Stimulated activated effector memory CD8-positive, alpha-beta T cell treated with anti-CD3 and anti-CD28 coated beads, Interleukin-12 subunit alpha, Interleukin-12 subunit beta, amount 100 ng/mL, for 72 hours (primary cell): Measurements from ENCODE around the gene QRICH2.

ENCODE experiments used
- ATAC-seq: fragments of 150-1000 bp; cut with Tn5 transposase; 2 replicates; pipeline ENCODE4 v1.10.0; 2021
- DNase-seq, 2 donors: peaks; one replicate each; pipeline ENCODE4 v3.0.0; 2021 to 2022; ENCODE audit warnings: low spot score in 2 of 2
- H3K27ac Mint-ChIP-seq: one replicate; pipeline ENCODE4 v1.8.0; 2022; ENCODE audit warnings: mild to moderate bottlenecking, mixed read lengths
- H3K36me3 Mint-ChIP-seq: one replicate; pipeline ENCODE4 v1.8.0; 2022; ENCODE audit warnings: mild to moderate bottlenecking, mixed read lengths
- H3K4me1 Mint-ChIP-seq: one replicate; pipeline ENCODE4 v1.8.0; 2022; ENCODE audit warnings: mixed read lengths
- H3K4me3 Mint-ChIP-seq: one replicate; pipeline ENCODE4 v1.8.0; 2022; ENCODE audit warnings: mild to moderate bottlenecking, mixed read lengths
- H3K9me3 Mint-ChIP-seq: one replicate; pipeline ENCODE4 v1.8.0; 2022; ENCODE audit warnings: mixed read lengths

Gene QRICH2

GRCh38 chr17:76304226-76305134 lies 3.6 kb downstream of the QRICH2 start:
- no peaks in the 10 kb centered on the region for H3K9me3 Mint-ChIP-seq
- no peaks in the 10 kb centered on the region for H3K4me1 Mint-ChIP-seq
- no peak overlapping the region for H3K4me3 Mint-ChIP-seq
- DNase-seq (no peak), ATAC-seq (no peak)
- no peaks in the 10 kb centered on the region for H3K36me3 Mint-ChIP-seq
- no peak overlapping the region for H3K27ac Mint-ChIP-seq

- Mint-ChIP-seq H3K4me1 (no peaks in the 10 kb centered on the region), H3K4me3 (no peak overlapping the region), H3K9me3 (no peaks in the 10 kb centered on the region), H3K36me3 (no peaks in the 10 kb centered on the region), H3K27ac (no peak overlapping the region)
- DNase-seq = no peak
- no peak for ATAC-seq
Observed at GRCh38 chr17:76297436-76297835, 10.6 kb downstream of the QRICH2 start.

- Mint-ChIP-seq H3K27ac (no peak overlapping the region), H3K9me3 (no peaks in the 10 kb centered on the region), H3K36me3 (no peaks in the 10 kb centered on the region), H3K4me1 (no peaks in the 10 kb centered on the region), H3K4me3 (no peak overlapping the region)
- ATAC-seq (no peak), DNase-seq (no peak)
Observed at GRCh38 chr17:76296889-76297288, 11.2 kb downstream of the QRICH2 start.

- DNase-seq (no peak), ATAC-seq (no peak)
- H3K27ac Mint-ChIP-seq = no peak overlapping the region
- no peaks in the 10 kb centered on the region for H3K36me3 Mint-ChIP-seq
- no peak overlapping the region for H3K4me3 Mint-ChIP-seq
- H3K9me3 Mint-ChIP-seq = no peaks in the 10 kb centered on the region
- H3K4me1 Mint-ChIP-seq = no peaks in the 10 kb centered on the region
Observed at GRCh38 chr17:76296186-76296585, 11.9 kb downstream of the QRICH2 start.

GRCh38 chr17:76293106-76293505 lies 15.0 kb downstream of the QRICH2 start:
- H3K36me3 Mint-ChIP-seq = no peaks in the 10 kb centered on the region
- no peak overlapping the region for H3K4me3 Mint-ChIP-seq
- H3K4me1 Mint-ChIP-seq = no peaks in the 10 kb centered on the region
- no peaks in the 10 kb centered on the region for H3K9me3 Mint-ChIP-seq
- DNase-seq = no peak
- no peak overlapping the region for H3K27ac Mint-ChIP-seq
- no peak for ATAC-seq

- H3K4me3 Mint-ChIP-seq = no peak overlapping the region
- H3K36me3 Mint-ChIP-seq = no peaks in the 10 kb centered on the region
- ATAC-seq = no peak
- H3K9me3 Mint-ChIP-seq = no peaks in the 10 kb centered on the region
- H3K27ac Mint-ChIP-seq = no peak overlapping the region
- no peaks in the 10 kb centered on the region for H3K4me1 Mint-ChIP-seq
- DNase-seq = no peak
Observed at GRCh38 chr17:76292567-76292966, 15.5 kb downstream of the QRICH2 start.

GRCh38 chr17:76281573-76282371 lies 26.3 kb downstream of the QRICH2 start:
- H3K4me3 Mint-ChIP-seq = no peak overlapping the region
- peaks cover 15% of the 10 kb centered on the region for H3K4me1 Mint-ChIP-seq
- H3K27ac Mint-ChIP-seq = no peak overlapping the region
- ATAC-seq (no peak), DNase-seq (no peak)
- H3K9me3 Mint-ChIP-seq = no peaks in the 10 kb centered on the region
- no peaks in the 10 kb centered on the region for H3K36me3 Mint-ChIP-seq

GRCh38 chr17:76280650-76281049 lies 27.4 kb downstream of the QRICH2 start:
- DNase-seq = no peak
- no peaks in the 10 kb centered on the region for H3K9me3 Mint-ChIP-seq
- H3K27ac Mint-ChIP-seq = peak overlapping the region; percentile 40
- no peak overlapping the region for H3K4me3 Mint-ChIP-seq
- no peak for ATAC-seq
- peaks cover 26% of the 10 kb centered on the region for H3K4me1 Mint-ChIP-seq
- peaks cover 8% of the 10 kb centered on the region for H3K36me3 Mint-ChIP-seq

GRCh38 chr17:76279742-76280287 lies 28.3 kb downstream of the QRICH2 start:
- DNase-seq (no peak), ATAC-seq (no peak)
- H3K36me3 Mint-ChIP-seq = peaks cover 16% of the 10 kb centered on the region
- H3K4me3 Mint-ChIP-seq = no peak overlapping the region
- peaks cover 29% of the 10 kb centered on the region for H3K4me1 Mint-ChIP-seq
- H3K9me3 Mint-ChIP-seq = no peaks in the 10 kb centered on the region
- H3K27ac Mint-ChIP-seq = peak overlapping the region; percentile 40

- DNase-seq (peak; percentile 87 to 92), ATAC-seq (peak; percentile 82)
- Mint-ChIP-seq H3K27ac (no peak overlapping the region), H3K9me3 (no peaks in the 10 kb centered on the region), H3K4me1 (peaks cover 31% of the 10 kb centered on the region), H3K36me3 (peaks cover 23% of the 10 kb centered on the region), H3K4me3 (no peak overlapping the region)
Observed at GRCh38 chr17:76278952-76279741, 28.9 kb downstream of the QRICH2 start.

- ATAC-seq = no peak
- peaks cover 39% of the 10 kb centered on the region for H3K4me1 Mint-ChIP-seq
- H3K4me3 Mint-ChIP-seq = no peak overlapping the region
- H3K36me3 Mint-ChIP-seq = peaks cover 30% of the 10 kb centered on the region
- H3K9me3 Mint-ChIP-seq = no peaks in the 10 kb centered on the region
- H3K27ac Mint-ChIP-seq = no peak overlapping the region
- DNase-seq = no peak
Observed at GRCh38 chr17:76278268-76278908, 29.7 kb downstream of the QRICH2 start.

- ATAC-seq = no peak
- Mint-ChIP-seq H3K4me3 (no peak overlapping the region), H3K4me1 (peaks cover 47% of the 10 kb centered on the region), H3K27ac (peak overlapping the region; percentile 14), H3K9me3 (no peaks in the 10 kb centered on the region), H3K36me3 (peaks cover 38% of the 10 kb centered on the region)
- DNase-seq = peak in 1 of 2 donors; percentile 52
Observed at GRCh38 chr17:76277300-76278267, 30.5 kb downstream of the QRICH2 start.

GRCh38 chr17:76276461-76277299 lies 31.4 kb downstream of the QRICH2 start:
- no peak overlapping the region for H3K4me3 Mint-ChIP-seq
- peaks cover 47% of the 10 kb centered on the region for H3K36me3 Mint-ChIP-seq
- no peak for DNase-seq
- H3K9me3 Mint-ChIP-seq = no peaks in the 10 kb centered on the region
- no peak for ATAC-seq
- peak overlapping the region; percentile 14 for H3K27ac Mint-ChIP-seq
- H3K4me1 Mint-ChIP-seq = peaks cover 51% of the 10 kb centered on the region
